Measurements from ENCODE around the gene CDSN. TPM values are rescaled to one million over a fixed set of nuclear protein-coding genes. Genes with fewer than 3 reads are reported as not detected.

Gene CDSN
- total and polyA plus RNA-seq, 2 of the 4 experiments (the other 2 are of a cell fraction) = not detected

DNA sequence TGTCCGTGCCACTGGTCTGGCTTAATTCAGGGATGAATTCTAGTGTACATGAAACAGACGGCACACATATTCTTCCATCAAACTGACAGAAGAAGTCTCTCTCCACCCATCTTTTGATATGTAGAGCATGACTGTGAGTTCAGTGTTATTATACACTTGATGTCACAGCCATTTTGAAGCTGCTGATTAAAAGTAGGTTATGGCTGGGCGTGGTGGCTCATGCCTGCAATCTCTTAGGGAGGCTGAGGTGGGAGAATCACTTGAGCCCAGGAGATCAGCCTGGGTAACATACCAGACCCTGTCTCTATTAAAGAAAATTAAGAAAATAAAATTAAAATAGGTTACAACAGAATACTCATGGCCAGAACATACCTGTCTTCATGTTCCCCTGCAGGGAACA lies 28.6 kb downstream of the CDSN start:
- H3K4me1 ChIP-seq (ENCODE audit: control insufficient read depth, insufficient read depth, low read length) = peaks cover 3% of the 10 kb centered on the region
- H3K9me1 ChIP-seq (ENCODE audit: insufficient read depth, low read length) = no peaks in the 10 kb centered on the region
- WGBS, 2 experiments (ENCODE audit: extremely low coverage in 2 of 2, insufficient read length in 1 of 2) = 60% methylated on average over 2 of the region's 3 CpGs; no CpG with 5 or more reads in 1 of the 2 experiments
- no peak overlapping the region for H3K4ac ChIP-seq (ENCODE audit: low read depth, low read length)
- H3K9ac ChIP-seq (ENCODE audit: low read depth, low read length) = no peak overlapping the region
- H4K20me1 ChIP-seq (ENCODE audit: insufficient read depth, low read length) = 0 out of 2 replicates have a peak, but pooled peaks cover 3% of the 10 kb centered on the region
- no peak for ATAC-seq (ENCODE audit: low read depth)
- H3K36me3 ChIP-seq (ENCODE audit: control insufficient read depth, insufficient read depth, low read length) = no peaks in the 10 kb centered on the region
- H4K91ac ChIP-seq (ENCODE audit: insufficient read depth, low read depth, low read length) = no peak overlapping the region
- ChIA-PET CTCF (interaction anchor here (0.6 kb wide), 1 partner anchor 12 kb away, joined by 3 read pairs; no protein-coding TSS in a partner anchor), POLR2A (ENCODE audit: unreplicated experiment) (no interaction called here)
- intact Hi-C loops (cut with micrococcal nuclease) (no loop called here), in situ Hi-C loops (cut with MboI; ENCODE audit: low sequenced_read_pairs) (loop anchor here (25.0 kb wide), 1 partner anchor 604 kb away; the partner anchor contains the start of gene HLA-E), dilution Hi-C loops (cut with HindIII; ENCODE audit: low sequenced_read_pairs, unreplicated experiment) (no loop called here)
- no peak overlapping the region for H2AK9ac ChIP-seq (replicated peaks; ENCODE audit: low read depth, low read length, poor library complexity)
- no peak overlapping the region for H4K8ac ChIP-seq (ENCODE audit: low read depth in 2 of 2, low read length in 2 of 2)
- H3K18ac ChIP-seq (ENCODE audit: low read depth, low read length) = no peak overlapping the region
- no peak for TF ChIP-seq MXI1 (IDR thresholded peaks at IDR 0.05; ENCODE audit: borderline replicate concordance, low read depth, low read length)
- H3K79me1 ChIP-seq (ENCODE audit: low read depth in 1 of 2, low read length in 2 of 2) = no peaks in the 10 kb centered on the region
- H3K9me3 ChIP-seq (ENCODE audit: control insufficient read depth, insufficient read depth, low read length) = no peaks in the 10 kb centered on the region
- BruUV-seq (replicated peaks) = no TSS peak
- no peak overlapping the region for H2BK20ac ChIP-seq (ENCODE audit: low read depth, low read length)
- no peak overlapping the region for H3K4me3 ChIP-seq (ENCODE audit: insufficient read depth, low read depth, low read length)
- no peak overlapping the region for H2BK5ac ChIP-seq (ENCODE audit: low read depth, low read length, poor library complexity, severe bottlenecking)
- H2BK15ac ChIP-seq (ENCODE audit: low read depth, low read length) = no peak overlapping the region
- no peak overlapping the region for H3K14ac ChIP-seq (replicated peaks; ENCODE audit: low read depth, low read length)
- H4K5ac ChIP-seq (ENCODE audit: low read depth, low read length) = no peak overlapping the region
- no peak overlapping the region for H2BK120ac ChIP-seq (ENCODE audit: low read depth, low read length)
- H3K27ac ChIP-seq (ENCODE audit: insufficient read depth, low read length) = no peak overlapping the region
- no peak overlapping the region for H2AFZ ChIP-seq (replicated peaks; ENCODE audit: low read length, poor library complexity)
- H3K4me2 ChIP-seq (ENCODE audit: low read depth, low read length) = no peak overlapping the region
- H3K27me3 ChIP-seq (ENCODE audit: control insufficient read depth, insufficient read depth, low read length) = peaks cover 2% of the 10 kb centered on the region
- H3K56ac ChIP-seq (ENCODE audit: extremely low read depth, insufficient read depth, low read length) = no peak overlapping the region
- H3K23ac ChIP-seq (ENCODE audit: low read depth, low read length) = no peak overlapping the region
- H2AK5ac ChIP-seq (ENCODE audit: low read depth, low read length) = no peak overlapping the region
- DNase-seq = no peak
